AG04450 (cell line): ENCODE measurements around the gene TANC1. TPM values are rescaled to one million over a fixed set of nuclear protein-coding genes. Genes with fewer than 3 reads are reported as not detected.
A peak's percentile ranks its signal among the peaks of the same experiment; 100 is the strongest.

Experiments used
- CTCF ChIA-PET: fragments of 300-600, 350-600 bp; formaldehyde crosslinking; extraction: SDS; loops from one replicate; lab custom pipeline; 2022; ENCODE audit warnings: antibody characterized with exemption, inconsistent platforms; lab: Charles Lee
- POLR2A ChIA-PET: fragments of 350-600 bp; formaldehyde crosslinking; extraction: SDS; loops from one replicate; lab custom pipeline; 2021; ENCODE audit warnings: antibody characterized with exemption, inconsistent platforms; lab: Yijun Ruan, JAX
- DNase-seq: peaks from one replicate; pipeline ENCODE4 v3.0.0-alpha.2; 2011; ENCODE audit warnings: low read depth, low spot score
- H3K27ac ChIP-seq: one replicate; pipeline ENCODE4 v1.5.1; 2012; ENCODE audit warnings: low read depth, low read length, control low read depth
- H3K27me3 ChIP-seq: one replicate; pipeline ENCODE4 v1.6.0; 2012; ENCODE audit warnings: low read length; ENCODE audit not compliant: control insufficient read depth, insufficient read depth
- H3K4me3 ChIP-seq: 2 replicates; pipeline ENCODE4 v1.5.1; 2011; ENCODE audit warnings: mild to moderate bottlenecking, low read depth, low read length, control low read depth
- H3K9me3 ChIP-seq: 2 replicates; pipeline ENCODE4 v1.5.1; 2012; ENCODE audit warnings: low read length; ENCODE audit not compliant: control insufficient read depth, insufficient read depth
- polyA plus RNA-seq: library from polyadenylated mRNA; depleted of rRNA; stranded (reverse); fragments of >200 nt; gene quantifications from 2 replicates; pipeline ENCODE4 v1.2.3, GENCODE V29; 2011
- TF ChIP-seq, protein P1 (sequence below): IDR thresholded peaks from 2 replicates; pipeline ENCODE4 v1.5.1; 2011; ENCODE audit warnings: low read depth, low read length, control low read depth, inconsistent platforms

The TANC1 gene
- polyA plus RNA-seq, 1 experiment: 28.0 TPM

DNA sequence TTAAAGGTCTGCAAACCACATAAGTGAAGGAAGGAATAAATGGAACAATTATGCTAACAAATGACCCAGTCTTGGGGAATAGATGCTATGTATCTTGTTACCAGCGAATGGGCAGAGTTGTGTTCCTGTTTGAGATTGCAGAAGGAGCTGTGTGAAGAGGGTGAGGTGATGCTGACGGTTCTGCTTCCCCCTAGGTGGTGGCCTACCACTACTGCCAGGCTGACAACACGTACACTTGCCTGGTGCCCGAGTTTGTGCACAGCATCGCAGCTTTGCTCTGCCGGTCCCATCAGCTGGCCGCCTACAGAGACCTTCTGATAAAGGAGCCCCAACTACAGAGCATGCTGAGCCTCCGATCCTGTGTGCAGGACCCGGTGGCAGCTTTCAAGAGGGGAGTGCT lies 206.3 kb downstream of the TANC1 start:
- Histone ChIP-seq H3K27ac (no peak overlapping the region), H3K4me3 (no peak overlapping the region), H3K27me3 (no peaks in the 10 kb centered on the region), H3K9me3 (no peaks in the 10 kb centered on the region)
- POLR2A ChIA-PET: no interaction called here
- TF ChIP-seq, protein P1, sequence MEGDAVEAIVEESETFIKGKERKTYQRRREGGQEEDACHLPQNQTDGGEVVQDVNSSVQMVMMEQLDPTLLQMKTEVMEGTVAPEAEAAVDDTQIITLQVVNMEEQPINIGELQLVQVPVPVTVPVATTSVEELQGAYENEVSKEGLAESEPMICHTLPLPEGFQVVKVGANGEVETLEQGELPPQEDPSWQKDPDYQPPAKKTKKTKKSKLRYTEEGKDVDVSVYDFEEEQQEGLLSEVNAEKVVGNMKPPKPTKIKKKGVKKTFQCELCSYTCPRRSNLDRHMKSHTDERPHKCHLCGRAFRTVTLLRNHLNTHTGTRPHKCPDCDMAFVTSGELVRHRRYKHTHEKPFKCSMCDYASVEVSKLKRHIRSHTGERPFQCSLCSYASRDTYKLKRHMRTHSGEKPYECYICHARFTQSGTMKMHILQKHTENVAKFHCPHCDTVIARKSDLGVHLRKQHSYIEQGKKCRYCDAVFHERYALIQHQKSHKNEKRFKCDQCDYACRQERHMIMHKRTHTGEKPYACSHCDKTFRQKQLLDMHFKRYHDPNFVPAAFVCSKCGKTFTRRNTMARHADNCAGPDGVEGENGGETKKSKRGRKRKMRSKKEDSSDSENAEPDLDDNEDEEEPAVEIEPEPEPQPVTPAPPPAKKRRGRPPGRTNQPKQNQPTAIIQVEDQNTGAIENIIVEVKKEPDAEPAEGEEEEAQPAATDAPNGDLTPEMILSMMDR: no peak
- DNase-seq: no peak
- CTCF ChIA-PET: interaction anchor here (1.1 kb wide), 1 partner anchor 56 kb away, joined by 3 read pairs; no protein-coding TSS in a partner anchor

DNA sequence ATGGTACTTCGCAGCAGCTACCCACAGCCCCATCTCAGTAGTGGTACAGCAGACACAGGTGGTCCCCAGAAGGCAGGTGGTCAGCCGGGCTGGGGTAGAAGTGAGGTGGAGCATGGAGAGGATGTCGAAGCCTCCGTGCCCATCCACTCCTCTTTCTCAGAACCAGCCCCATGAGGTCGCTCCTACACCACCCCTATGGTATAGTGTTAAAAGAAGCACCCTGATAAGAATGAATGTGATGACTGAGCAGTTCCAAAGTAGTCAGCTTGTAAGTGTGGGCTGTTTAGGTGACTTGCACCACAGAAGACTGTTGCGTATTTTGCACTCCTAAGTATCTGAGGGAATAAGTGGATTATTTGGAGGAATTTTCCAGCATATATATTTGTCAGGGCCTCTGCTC lies 206.7 kb downstream of the TANC1 start:
- POLR2A ChIA-PET: no interaction called here
- H3K27me3 ChIP-seq: no peaks in the 10 kb centered on the region
- no peak overlapping the region for H3K27ac ChIP-seq
- no peak overlapping the region for H3K4me3 ChIP-seq
- CTCF ChIA-PET: interaction anchor here (1.1 kb wide), 1 partner anchor 57 kb away, joined by 3 read pairs; no protein-coding TSS in a partner anchor
- TF ChIP-seq, protein P1: no peak
- H3K9me3 ChIP-seq: no peaks in the 10 kb centered on the region
- DNase-seq: no peak

DNA sequence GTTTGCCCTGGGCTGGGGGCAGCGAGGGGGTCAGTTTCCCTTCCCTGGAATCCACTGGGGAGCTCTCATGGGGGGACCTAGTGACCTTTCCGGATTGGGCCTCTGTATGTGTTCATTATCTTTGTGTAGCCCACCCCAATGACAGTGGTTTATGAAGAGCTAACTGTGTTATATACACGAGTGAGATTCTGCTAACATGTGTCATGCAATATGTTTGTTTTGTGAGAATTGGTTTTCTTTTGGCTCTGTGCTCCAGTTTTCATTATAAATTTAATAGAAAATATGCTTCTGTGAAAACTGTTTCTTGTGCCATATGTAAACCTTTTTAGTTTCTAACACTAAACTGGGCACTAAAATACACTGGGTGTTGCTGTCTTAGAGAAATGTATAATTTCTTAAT lies 207.5 kb downstream of the TANC1 start:
- no peaks in the 10 kb centered on the region for H3K27me3 ChIP-seq
- DNase-seq: no peak
- no peak overlapping the region for H3K27ac ChIP-seq
- no peaks in the 10 kb centered on the region for H3K9me3 ChIP-seq
- H3K4me3 ChIP-seq: no peak overlapping the region
- CTCF ChIA-PET: interaction anchor here (0.8 to 1.1 kb wide), 2 partner anchors 32 to 57 kb away, joined by 3 read pairs; no protein-coding TSS in a partner anchor
- POLR2A ChIA-PET: interaction anchor here (0.6 kb wide), 1 partner anchor 27 kb away, joined by 8 read pairs; no protein-coding TSS in a partner anchor
- TF ChIP-seq, protein P1: no peak

DNA sequence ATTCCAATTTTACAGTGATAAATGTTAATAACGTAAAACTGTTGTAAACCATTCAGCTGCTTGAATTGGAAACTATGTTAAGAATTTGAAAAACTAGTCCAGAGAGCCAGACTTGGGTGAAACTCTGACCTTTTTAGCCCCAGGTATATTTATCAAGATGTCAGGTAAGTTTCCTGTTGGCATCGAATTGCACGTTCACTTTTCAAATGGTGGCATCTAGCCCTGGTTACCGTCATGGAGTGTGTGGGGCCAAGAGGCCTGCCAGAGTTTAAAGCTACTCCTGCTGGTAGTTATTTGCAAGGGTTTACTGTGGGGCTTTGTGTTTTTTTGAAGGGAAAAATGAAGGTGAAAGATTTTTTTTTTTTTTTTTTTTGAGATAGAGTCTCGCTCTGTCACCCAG lies 208.1 kb downstream of the TANC1 start:
- DNase-seq: no peak
- H3K27me3 ChIP-seq: no peaks in the 10 kb centered on the region
- no peak overlapping the region for H3K4me3 ChIP-seq
- H3K27ac ChIP-seq: no peak overlapping the region
- H3K9me3 ChIP-seq: no peaks in the 10 kb centered on the region
- CTCF ChIA-PET: interaction anchor here (0.8 kb wide), 1 partner anchor 31 kb away, joined by 3 read pairs; no protein-coding TSS in a partner anchor
- POLR2A ChIA-PET: interaction anchor here (0.6 kb wide), 2 partner anchors 25 to 27 kb away, joined by 4 to 8 read pairs; no protein-coding TSS in a partner anchor
- TF ChIP-seq, protein P1: peak; percentile 24

DNA sequence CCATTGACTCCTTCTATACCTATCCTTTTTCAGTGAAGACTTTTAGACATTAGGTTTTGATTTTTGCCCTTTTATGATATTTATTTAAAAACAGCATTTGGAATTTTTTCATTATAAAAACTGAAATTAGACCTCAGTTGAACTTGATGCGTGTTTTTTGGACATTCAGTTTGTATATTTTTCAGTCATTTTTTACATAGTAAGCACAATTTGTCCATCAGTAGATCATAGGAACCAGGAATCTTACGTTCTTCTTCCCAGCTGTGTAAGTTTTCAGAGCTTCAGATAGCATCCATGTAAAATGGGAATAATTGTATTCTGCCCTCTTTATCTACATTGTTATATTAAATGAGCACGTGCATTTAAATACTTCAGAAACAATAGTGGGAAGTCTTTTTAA lies 208.9 kb downstream of the TANC1 start:
- CTCF ChIA-PET: no interaction called here

More for the DNA sequence above, 208.9 kb downstream of the TANC1 start:
- TF ChIP-seq, protein P1: no peak
- no peak overlapping the region for H3K27ac ChIP-seq
- POLR2A ChIA-PET: interaction anchor here (0.6 kb wide), 1 partner anchor 26 kb away, joined by 4 read pairs; no protein-coding TSS in a partner anchor
- no peaks in the 10 kb centered on the region for H3K9me3 ChIP-seq
- H3K4me3 ChIP-seq: no peak overlapping the region
- H3K27me3 ChIP-seq: no peaks in the 10 kb centered on the region
- DNase-seq: no peak
